Central memory CD8-positive, alpha-beta T cell (primary cell): ENCODE data around the gene RNPEPL1.

Experiments
- ATAC-seq: fragments of 150-1000 bp; cut with Tn5 transposase; replicated peaks from 2 replicates; pipeline ENCODE4 v1.10.0; 2022; ENCODE audit warnings: mild to moderate bottlenecking, moderate FRiP score, moderate number of reproducible peaks; ENCODE audit not compliant: poor library complexity, severe bottlenecking; ENCODE audit errors: extremely low read depth
- DNase-seq, 2 donors: peaks; one replicate each; pipeline ENCODE4 v3.0.0; 2021; ENCODE audit warnings: low spot score in 2 of 2
- H3K27ac Mint-ChIP-seq: one replicate; pipeline ENCODE4 v1.8.0; 2022; ENCODE audit warnings: low read depth, mild to moderate bottlenecking, moderate library complexity, mixed read lengths
- H3K27me3 Mint-ChIP-seq: one replicate; pipeline ENCODE4 v1.8.0; 2022; ENCODE audit warnings: mixed read lengths
- H3K36me3 Mint-ChIP-seq: one replicate; pipeline ENCODE4 v1.8.0; 2022; ENCODE audit warnings: mild to moderate bottlenecking, moderate library complexity, mixed read lengths; ENCODE audit not compliant: insufficient read depth
- H3K4me1 Mint-ChIP-seq: one replicate; pipeline ENCODE4 v1.8.0; 2022; ENCODE audit warnings: mixed read lengths
- H3K4me3 Mint-ChIP-seq: one replicate; pipeline ENCODE4 v1.8.0; 2022; ENCODE audit warnings: mild to moderate bottlenecking, moderate library complexity, mixed read lengths
- H3K9me3 Mint-ChIP-seq: one replicate; pipeline ENCODE4 v1.8.0; 2022; ENCODE audit warnings: mixed read lengths

The RNPEPL1 gene

GRCh38 chr2:240620149-240620731 is 52.0 kb downstream of the RNPEPL1 start:
- Mint-ChIP-seq H3K27me3 (no peaks in the 10 kb centered on the region), H3K36me3 (peaks cover 8% of the 10 kb centered on the region), H3K9me3 (no peaks in the 10 kb centered on the region), H3K27ac (peak overlapping the region; percentile 97), H3K4me3 (peak overlapping the region; percentile 61), H3K4me1 (peaks cover 45% of the 10 kb centered on the region)
- DNase-seq (no peak), ATAC-seq (no peak)

DNA sequence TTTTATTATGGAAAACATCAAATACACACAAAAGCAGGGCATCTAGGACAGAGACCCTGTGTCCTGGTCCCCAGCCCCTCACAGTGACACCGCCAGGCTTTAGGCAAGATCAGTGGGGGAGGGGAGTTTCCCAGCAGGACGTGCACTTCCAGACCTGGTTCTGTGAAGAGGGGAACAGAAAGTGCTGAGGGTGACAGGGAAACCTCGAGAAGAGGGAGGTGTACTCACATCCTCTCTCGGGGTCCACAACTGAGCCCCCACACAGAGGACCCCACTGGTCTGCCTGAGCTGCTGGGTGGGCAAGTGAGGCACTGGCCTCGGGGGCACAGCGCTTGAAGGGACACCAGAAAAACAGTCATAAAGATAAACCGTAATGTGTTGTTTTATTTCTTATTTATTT is 52.6 kb downstream of the RNPEPL1 start:
- peaks cover 49% of the 10 kb centered on the region for H3K4me1 Mint-ChIP-seq
- H3K9me3 Mint-ChIP-seq = no peaks in the 10 kb centered on the region
- H3K27me3 Mint-ChIP-seq = no peaks in the 10 kb centered on the region
- peak overlapping the region; percentile 81 for H3K4me3 Mint-ChIP-seq
- peak overlapping the region; percentile 97 for H3K27ac Mint-ChIP-seq
- no peak for DNase-seq
- H3K36me3 Mint-ChIP-seq = peaks cover 9% of the 10 kb centered on the region
- ATAC-seq = no peak

DNA sequence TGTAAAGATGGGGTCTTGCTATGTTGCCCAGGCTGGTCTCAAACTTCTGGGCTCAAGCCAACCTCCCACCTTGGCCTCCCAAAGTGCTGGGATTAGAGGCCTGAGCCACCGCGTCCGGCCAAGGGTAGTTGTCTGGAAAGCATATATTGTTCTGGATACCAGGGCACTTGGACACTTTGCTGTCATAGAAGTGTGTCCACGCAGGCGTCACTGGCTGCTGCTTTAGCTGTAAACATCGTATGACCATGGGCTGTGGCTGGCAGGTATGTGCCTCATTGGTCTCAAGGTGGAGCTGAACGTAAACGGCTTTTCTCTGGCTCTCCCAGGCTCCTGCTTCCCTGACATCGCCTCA is 53.8 kb downstream of the RNPEPL1 start:
- ATAC-seq = no peak
- no peaks in the 10 kb centered on the region for H3K27me3 Mint-ChIP-seq
- H3K27ac Mint-ChIP-seq = peak overlapping the region; percentile 97
- peak overlapping the region; percentile 81 for H3K4me3 Mint-ChIP-seq
- no peak for DNase-seq
- H3K36me3 Mint-ChIP-seq = peaks cover 9% of the 10 kb centered on the region
- peaks cover 57% of the 10 kb centered on the region for H3K4me1 Mint-ChIP-seq
- H3K9me3 Mint-ChIP-seq = no peaks in the 10 kb centered on the region

- Mint-ChIP-seq H3K27ac (peak overlapping the region; percentile 97), H3K27me3 (no peaks in the 10 kb centered on the region), H3K9me3 (no peaks in the 10 kb centered on the region), H3K4me3 (peak overlapping the region; percentile 81), H3K4me1 (peaks cover 57% of the 10 kb centered on the region), H3K36me3 (peaks cover 9% of the 10 kb centered on the region)
- peak in 1 of 2 donors; percentile 35 for DNase-seq
- ATAC-seq = no peak
Observed at GRCh38 chr2:240622531-240623235, 54.4 kb downstream of the RNPEPL1 start.

GRCh38 chr2:240623531-240624010 is 55.3 kb downstream of the RNPEPL1 start:
- Mint-ChIP-seq H3K27me3 (no peaks in the 10 kb centered on the region), H3K9me3 (no peaks in the 10 kb centered on the region), H3K4me1 (peaks cover 57% of the 10 kb centered on the region), H3K4me3 (peak overlapping the region; percentile 74), H3K27ac (peak overlapping the region; percentile 97), H3K36me3 (peaks cover 9% of the 10 kb centered on the region)
- ATAC-seq (no peak), DNase-seq (no peak)

DNA sequence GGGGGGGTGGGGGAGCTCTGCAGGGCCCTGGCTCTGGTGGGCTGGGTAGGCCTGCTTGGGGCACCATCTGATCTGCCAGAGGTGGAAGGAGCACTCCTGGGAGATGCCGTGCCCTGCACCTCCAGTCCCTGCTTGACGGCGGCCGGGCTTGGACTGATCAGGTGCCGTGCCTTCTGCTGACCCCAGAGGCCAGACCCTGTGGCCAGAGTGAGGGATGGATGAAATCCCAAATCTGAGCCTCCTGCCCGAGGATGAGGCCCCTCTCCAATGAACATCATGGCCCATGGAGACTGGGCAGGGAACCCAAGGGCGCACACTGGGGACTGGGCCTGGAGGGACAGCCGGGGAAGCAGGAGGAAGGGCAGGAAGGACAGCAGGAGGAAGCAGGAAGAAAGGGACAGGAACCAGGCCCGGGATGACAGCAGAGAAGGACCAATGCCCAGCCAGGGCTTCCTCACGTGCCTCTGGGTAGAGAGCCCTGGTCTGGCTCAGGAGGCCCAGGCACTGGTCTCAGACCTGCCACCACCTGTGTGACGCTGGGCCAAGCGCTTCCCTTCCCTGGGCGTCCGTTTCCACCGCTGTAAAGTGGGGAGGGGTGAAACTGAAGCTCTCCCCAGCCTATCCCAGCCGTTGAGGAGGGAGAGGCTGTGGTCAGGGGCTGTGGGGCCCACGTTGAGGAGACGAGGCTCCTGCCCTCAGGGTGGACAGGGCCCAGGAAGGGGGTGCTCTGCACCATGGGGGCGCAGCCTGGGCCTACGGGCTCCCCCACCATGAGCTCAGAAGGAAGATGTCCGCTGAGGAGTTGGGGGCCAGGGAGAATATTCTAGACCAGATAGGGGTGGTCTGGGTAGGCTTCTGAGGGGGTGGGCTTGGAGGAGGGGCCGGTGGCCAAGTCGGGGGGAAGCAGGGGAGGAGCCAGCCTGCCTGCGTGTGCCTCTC is 56.0 kb downstream of the RNPEPL1 start:
- no peak for DNase-seq
- Mint-ChIP-seq H3K27me3 (no peaks in the 10 kb centered on the region), H3K4me1 (peaks cover 57% of the 10 kb centered on the region), H3K27ac (peak overlapping the region; percentile 94), H3K4me3 (peak overlapping the region; percentile 73), H3K36me3 (peaks cover 9% of the 10 kb centered on the region), H3K9me3 (no peaks in the 10 kb centered on the region)
- ATAC-seq = no peak

DNA sequence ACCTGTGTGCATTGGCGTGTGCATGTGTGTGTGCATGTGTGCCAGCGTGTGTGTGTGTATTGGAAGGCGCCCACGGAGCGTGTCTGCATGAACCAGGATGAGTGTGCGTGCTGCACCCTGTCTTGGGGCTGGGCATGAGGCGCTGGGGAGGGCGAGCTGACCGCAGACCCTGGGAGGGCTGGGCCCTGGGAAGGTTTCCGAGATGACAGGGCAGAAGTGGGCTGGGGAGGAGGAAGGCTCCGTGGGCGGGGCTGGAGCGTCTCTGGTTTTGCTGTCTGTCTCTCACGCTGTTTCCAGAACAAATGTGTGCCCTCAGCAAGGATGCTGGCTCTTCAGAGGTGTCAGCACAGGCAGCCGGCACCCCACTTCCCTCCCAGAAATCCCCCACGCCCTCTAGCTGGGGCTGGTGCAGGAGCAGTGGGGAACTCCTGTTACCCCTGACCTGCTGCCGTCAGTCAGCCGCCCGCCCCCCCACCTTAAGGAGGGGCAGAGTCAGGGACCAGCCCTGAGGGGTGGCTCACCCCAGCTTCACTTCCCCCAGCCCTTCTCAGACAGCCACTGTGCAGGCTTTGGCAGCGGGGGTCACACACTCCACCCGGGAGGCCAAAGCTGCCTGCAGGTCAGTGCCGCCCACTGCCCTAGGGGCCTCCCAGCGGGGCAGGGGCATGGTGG is 56.8 kb downstream of the RNPEPL1 start, which contains the start of gene GPR35:
Gene GPR35, plus strand, starts transcription at position 531 of the 672 bp plus-strand sequence. CDS start 4,473 bp downstream, outside the sequence.
- no peaks in the 10 kb centered on the region for H3K9me3 Mint-ChIP-seq
- no peaks in the 10 kb centered on the region for H3K27me3 Mint-ChIP-seq
- peaks cover 9% of the 10 kb centered on the region for H3K36me3 Mint-ChIP-seq
- ATAC-seq = peak; percentile 77
- peak within 1 kb of the TSS; percentile 94 for H3K27ac Mint-ChIP-seq
- H3K4me3 Mint-ChIP-seq = peak within 1 kb of the TSS; percentile 73
- H3K4me1 Mint-ChIP-seq = peaks cover 52% of the 10 kb centered on the region
- peak; percentile 63 to 89 for DNase-seq

DNA sequence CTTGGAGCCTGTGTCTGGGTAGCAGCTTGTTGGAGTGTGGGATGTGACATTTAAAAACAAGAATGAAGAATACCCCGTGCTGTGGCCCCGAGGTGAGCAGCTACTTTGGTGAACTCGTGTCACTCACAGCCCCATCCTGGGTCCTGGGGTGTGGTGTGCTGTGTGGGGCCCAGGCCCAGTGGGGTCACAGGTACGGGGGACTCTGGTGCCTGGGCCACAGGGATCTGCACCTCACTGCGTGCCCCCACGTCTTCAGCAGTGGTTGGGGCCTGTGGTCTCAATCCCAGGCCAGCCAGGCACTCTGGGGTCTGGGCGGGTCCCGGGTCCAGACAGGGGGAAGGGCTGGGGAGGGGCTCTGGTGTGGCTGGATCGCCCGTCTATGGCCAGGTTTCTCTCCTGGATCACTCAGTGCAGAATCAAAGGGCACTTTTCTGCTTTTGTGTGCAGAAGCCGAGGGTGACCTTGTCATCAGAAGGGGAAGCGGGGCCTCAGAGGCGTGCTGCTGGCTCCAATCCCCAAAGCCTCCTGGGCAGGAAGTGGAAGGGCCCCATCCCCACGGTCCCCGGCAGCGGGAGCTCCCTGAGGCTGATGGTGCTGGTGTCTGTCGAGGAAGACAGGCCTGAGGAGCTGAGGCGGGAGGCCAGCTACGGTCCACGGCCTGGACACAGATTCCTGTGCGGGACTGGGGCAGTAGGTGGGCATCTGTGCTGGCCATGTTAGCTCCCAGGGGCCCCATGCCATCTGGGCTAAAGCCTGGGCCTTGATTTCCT is 58.4 kb downstream of the RNPEPL1 start:
- Mint-ChIP-seq H3K27ac (peak overlapping the region; percentile 94), H3K9me3 (no peaks in the 10 kb centered on the region), H3K36me3 (peaks cover 7% of the 10 kb centered on the region), H3K4me1 (peaks cover 41% of the 10 kb centered on the region), H3K4me3 (peak overlapping the region; percentile 47), H3K27me3 (no peaks in the 10 kb centered on the region)
- no peak for DNase-seq
- ATAC-seq = no peak

GRCh38 chr2:240627736-240628506 is 59.6 kb downstream of the RNPEPL1 start:
- Mint-ChIP-seq H3K4me1 (peaks cover 31% of the 10 kb centered on the region), H3K4me3 (peak overlapping the region; percentile 47), H3K27ac (peak overlapping the region; percentile 66), H3K36me3 (peaks cover 9% of the 10 kb centered on the region), H3K27me3 (no peaks in the 10 kb centered on the region), H3K9me3 (no peaks in the 10 kb centered on the region)
- ATAC-seq (no peak), DNase-seq (no peak)

- ATAC-seq (no peak), DNase-seq (no peak)
- no peak overlapping the region for H3K4me3 Mint-ChIP-seq
- peaks cover 26% of the 10 kb centered on the region for H3K4me1 Mint-ChIP-seq
- H3K36me3 Mint-ChIP-seq = peaks cover 9% of the 10 kb centered on the region
- H3K27me3 Mint-ChIP-seq = no peaks in the 10 kb centered on the region
- no peaks in the 10 kb centered on the region for H3K9me3 Mint-ChIP-seq
- peak overlapping the region; percentile 66 for H3K27ac Mint-ChIP-seq
Observed at GRCh38 chr2:240628507-240628807, 60.2 kb downstream of the RNPEPL1 start.
